ENCODE data around the gene FOXO6.
A peak's percentile ranks its signal among the peaks of the same experiment; 100 is the strongest.

Gene FOXO6

GRCh38 chr1:41360786-41361494 is at the start of gene FOXO6:
Gene FOXO6, plus strand, starts transcription at chr1:41361434.
- H3K27me3 ChIP-seq (ENCODE audit: low read depth): no peaks in the 10 kb centered on the region
- peaks cover 15% of the 10 kb centered on the region for H3K4me1 ChIP-seq
- peak; percentile 90 to 98 for DNase-seq (ENCODE audit: low spot score in 2 of 2)
- no peaks in the 10 kb centered on the region for H3K9me3 ChIP-seq
- H3K4me3 ChIP-seq: peak within 1 kb of the TSS; percentile 36
- in situ Hi-C loops (cut with MboI; ENCODE audit: low sequenced_read_pairs): no loop called here
- no peaks in the 10 kb centered on the region for H3K36me3 ChIP-seq (replicated peaks)

DNA sequence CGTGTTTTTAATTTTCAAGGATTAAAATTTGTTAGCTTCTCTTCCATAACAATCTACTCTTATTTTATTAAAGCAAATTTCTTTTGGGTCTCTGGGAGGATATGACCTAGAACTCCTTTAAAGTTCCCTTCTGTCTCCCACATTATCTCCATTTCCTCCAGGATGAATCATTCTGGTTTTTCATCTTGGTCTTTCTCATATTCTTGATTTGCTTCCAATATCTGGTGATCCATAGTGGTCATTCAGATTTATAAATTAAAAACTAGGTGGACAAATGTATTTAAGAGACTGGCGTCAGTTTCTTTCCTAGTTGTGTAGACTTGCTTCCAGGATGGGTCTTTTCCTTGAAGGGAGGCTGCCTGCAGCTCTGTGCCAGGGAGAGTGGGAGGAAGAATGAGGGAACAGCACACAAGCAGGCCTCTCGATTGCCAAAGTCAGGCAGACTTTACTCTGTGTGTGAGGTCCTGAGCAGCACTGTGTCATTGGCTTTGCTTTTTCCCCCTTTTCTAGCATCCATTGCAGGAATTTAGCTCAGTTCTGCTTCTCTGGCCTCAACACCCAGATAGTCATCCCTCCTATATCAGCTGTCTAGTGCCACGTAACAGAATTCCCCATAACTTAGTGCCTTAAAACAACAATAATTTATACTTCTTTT is 48.1 kb upstream of the FOXO6 start:
- DNase-seq (ENCODE audit: low spot score in 2 of 2): no peak
- in situ Hi-C loops (cut with MboI; ENCODE audit: low sequenced_read_pairs): no loop called here
- H3K9me3 ChIP-seq: no peaks in the 10 kb centered on the region; the same call in none of the 2 replicates
- H3K4me1 ChIP-seq: peaks cover 17% of the 10 kb centered on the region
- no peak overlapping the region for H3K4me3 ChIP-seq
- H3K36me3 ChIP-seq (replicated peaks): no peaks in the 10 kb centered on the region
- no peaks in the 10 kb centered on the region for H3K27me3 ChIP-seq (ENCODE audit: low read depth)

GRCh38 chr1:41313661-41314131 is 47.5 kb upstream of the FOXO6 start:
- peak in 1 of 2 experiments; percentile 65 for DNase-seq (ENCODE audit: low spot score in 2 of 2)
- no peaks in the 10 kb centered on the region for H3K27me3 ChIP-seq (ENCODE audit: low read depth)
- in situ Hi-C loops (cut with MboI; ENCODE audit: low sequenced_read_pairs): no loop called here
- H3K4me1 ChIP-seq: peaks cover 17% of the 10 kb centered on the region
- H3K36me3 ChIP-seq (replicated peaks): no peaks in the 10 kb centered on the region
- H3K9me3 ChIP-seq: no peaks in the 10 kb centered on the region
- no peak overlapping the region for H3K4me3 ChIP-seq

DNA sequence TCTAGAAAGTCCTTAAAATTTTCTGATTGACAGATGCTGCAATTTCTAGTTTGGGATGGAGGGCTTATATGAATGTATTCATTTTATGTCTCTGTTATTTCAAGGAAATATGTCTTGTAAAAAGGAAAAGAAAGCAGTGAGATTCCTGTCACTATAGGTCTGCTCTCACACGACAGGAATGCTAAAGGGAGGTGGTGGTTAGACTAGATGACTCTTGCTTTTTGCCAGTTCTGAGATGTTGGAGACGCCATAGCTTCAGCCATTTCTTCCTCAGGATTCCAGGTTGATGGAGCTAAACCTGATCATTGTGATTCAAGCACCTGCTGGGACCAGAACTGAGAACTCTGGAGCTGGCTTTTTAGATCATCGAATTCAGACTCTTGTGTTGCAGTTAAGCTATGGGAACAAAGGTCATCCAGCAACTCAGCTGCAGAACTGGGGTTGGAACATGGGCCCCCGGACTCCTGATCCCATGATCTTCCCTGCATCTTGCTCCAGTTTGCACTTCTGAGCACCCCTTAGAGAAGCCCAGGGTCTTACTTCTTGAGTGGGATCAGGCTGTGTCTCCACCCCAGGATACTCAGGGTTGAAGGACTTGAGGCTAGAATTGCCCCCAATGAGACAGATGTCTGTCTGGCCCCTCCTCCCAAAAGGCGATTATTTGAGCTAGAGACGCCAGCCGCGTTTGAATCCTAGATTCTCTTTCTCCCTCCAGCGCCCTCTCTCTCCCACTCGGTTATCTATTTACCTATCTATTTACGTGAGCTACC is 46.7 kb upstream of the FOXO6 start:
- in situ Hi-C loops (cut with MboI; ENCODE audit: low sequenced_read_pairs): no loop called here
- no peak for DNase-seq (ENCODE audit: low spot score in 2 of 2)
- Histone ChIP-seq H3K9me3 (no peaks in the 10 kb centered on the region), H3K4me1 (peaks cover 17% of the 10 kb centered on the region), H3K27me3 (ENCODE audit: low read depth) (no peaks in the 10 kb centered on the region), H3K4me3 (no peak overlapping the region), H3K36me3 (replicated peaks) (no peaks in the 10 kb centered on the region)

GRCh38 chr1:41315146-41315822 is 46.0 kb upstream of the FOXO6 start:
- Histone ChIP-seq H3K9me3 (no peaks in the 10 kb centered on the region), H3K27me3 (ENCODE audit: low read depth) (no peaks in the 10 kb centered on the region), H3K4me1 (peaks cover 17% of the 10 kb centered on the region), H3K4me3 (no peak overlapping the region), H3K36me3 (replicated peaks) (no peaks in the 10 kb centered on the region)
- in situ Hi-C loops (cut with MboI; ENCODE audit: low sequenced_read_pairs): no loop called here
- DNase-seq (ENCODE audit: low spot score in 2 of 2): peak; percentile 72 to 95

DNA sequence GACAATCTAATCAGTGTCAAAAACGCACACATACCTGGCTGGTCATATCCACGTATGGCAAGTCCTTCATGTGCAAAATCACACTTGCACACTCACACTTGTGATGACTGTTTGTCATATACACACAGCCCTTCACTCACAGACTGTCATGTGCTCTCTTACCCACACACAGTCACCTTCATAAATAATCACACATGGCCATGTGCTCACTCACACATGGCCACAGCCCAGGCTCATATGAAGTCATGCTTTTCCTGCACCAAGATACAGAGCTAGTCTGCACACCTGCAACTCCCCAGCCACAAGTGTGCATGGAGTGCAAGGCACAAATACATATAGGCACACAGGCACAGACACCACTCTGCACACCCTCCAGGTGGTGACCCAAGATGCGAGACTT is 45.4 kb upstream of the FOXO6 start:
- Histone ChIP-seq H3K9me3 (no peaks in the 10 kb centered on the region), H3K36me3 (replicated peaks) (no peaks in the 10 kb centered on the region), H3K4me3 (no peak overlapping the region), H3K4me1 (peaks cover 17% of the 10 kb centered on the region), H3K27me3 (ENCODE audit: low read depth) (no peaks in the 10 kb centered on the region)
- in situ Hi-C loops (cut with MboI; ENCODE audit: low sequenced_read_pairs): no loop called here
- DNase-seq (ENCODE audit: low spot score in 2 of 2): no peak

DNA sequence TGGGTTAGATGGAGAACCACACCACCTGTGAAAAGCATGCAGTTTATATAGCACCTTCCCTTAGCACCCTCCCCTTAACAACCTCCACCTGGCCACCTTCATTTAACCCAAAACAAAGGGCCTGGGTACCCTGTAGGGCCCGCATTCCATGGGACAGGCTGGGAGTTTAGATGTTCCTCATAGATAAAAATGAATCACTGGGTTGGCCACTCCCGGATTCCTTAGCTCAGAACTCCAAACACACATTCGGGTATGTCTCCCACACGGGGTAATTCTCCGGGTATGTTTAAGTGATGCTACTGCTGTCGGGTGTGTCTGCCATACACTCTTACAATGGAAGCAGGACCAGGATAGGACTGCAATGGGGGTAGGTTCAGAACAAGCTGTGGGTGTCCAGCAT is 43.9 kb upstream of the FOXO6 start:
- Histone ChIP-seq H3K9me3 (no peaks in the 10 kb centered on the region), H3K27me3 (ENCODE audit: low read depth) (no peaks in the 10 kb centered on the region), H3K36me3 (replicated peaks) (no peaks in the 10 kb centered on the region), H3K4me3 (no peak overlapping the region), H3K4me1 (peaks cover 17% of the 10 kb centered on the region)
- in situ Hi-C loops (cut with MboI; ENCODE audit: low sequenced_read_pairs): no loop called here
- no peak for DNase-seq (ENCODE audit: low spot score in 2 of 2)

DNA sequence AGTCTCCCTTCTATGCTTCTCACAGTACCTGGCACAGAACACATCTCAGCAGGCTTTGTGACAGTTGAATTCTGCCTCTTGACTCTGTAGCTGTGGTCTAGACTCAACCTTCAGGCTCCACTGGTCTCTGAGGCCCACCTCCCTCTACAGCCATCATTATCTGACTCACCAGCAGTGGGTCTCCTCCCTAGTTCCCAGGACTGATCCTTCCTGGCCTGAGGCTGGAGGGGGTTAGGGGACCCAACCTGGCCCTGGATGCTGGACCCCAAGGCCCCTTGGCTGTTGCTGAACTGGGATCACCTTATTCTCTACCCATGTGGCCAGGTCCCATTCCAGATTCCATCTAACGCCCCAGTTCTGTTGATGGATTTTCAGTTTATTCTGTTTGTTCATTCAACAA is 43.1 kb upstream of the FOXO6 start:
- Histone ChIP-seq H3K4me1 (peaks cover 17% of the 10 kb centered on the region), H3K27me3 (ENCODE audit: low read depth) (no peaks in the 10 kb centered on the region), H3K9me3 (no peaks in the 10 kb centered on the region), H3K4me3 (no peak overlapping the region), H3K36me3 (replicated peaks) (no peaks in the 10 kb centered on the region)
- in situ Hi-C loops (cut with MboI; ENCODE audit: low sequenced_read_pairs): no loop called here
- DNase-seq (ENCODE audit: low spot score in 2 of 2): no peak

DNA sequence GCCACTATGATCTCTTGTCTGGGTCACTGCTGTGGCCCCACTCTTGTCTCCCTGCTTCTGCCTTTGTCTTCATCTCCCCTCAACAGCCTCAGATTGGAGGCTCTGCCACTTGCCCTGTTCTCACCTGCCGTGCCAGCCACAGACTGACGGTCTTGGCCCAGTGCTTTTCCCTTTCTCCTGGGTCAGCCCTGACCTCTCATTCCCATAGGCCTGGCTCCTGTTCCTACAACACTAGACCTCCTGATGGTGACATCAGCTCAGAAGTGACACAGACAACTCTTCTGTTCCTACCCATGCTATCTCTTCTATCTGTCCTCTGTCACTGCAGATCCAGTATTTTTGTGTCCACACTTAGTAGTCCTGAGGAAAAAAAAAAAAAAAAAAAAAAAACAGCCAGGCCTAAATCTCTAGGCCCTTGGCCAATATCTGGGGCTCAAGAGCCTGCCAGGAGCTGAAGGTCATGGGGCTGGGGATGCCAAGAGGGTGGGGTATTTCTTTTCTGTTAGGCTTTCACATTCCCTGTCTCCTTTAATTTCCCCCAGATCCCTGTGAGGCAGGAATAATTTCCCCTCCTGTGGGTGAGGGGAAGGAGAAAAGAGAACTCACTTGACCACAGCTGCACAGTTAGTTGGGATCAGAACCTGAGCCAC is 42.0 kb upstream of the FOXO6 start:
- DNase-seq (ENCODE audit: low spot score in 2 of 2): no peak
- Histone ChIP-seq H3K4me1 (peaks cover 16% of the 10 kb centered on the region), H3K9me3 (no peaks in the 10 kb centered on the region), H3K27me3 (ENCODE audit: low read depth) (no peaks in the 10 kb centered on the region), H3K4me3 (no peak overlapping the region), H3K36me3 (replicated peaks) (no peaks in the 10 kb centered on the region)
- in situ Hi-C loops (cut with MboI; ENCODE audit: low sequenced_read_pairs): no loop called here

- Histone ChIP-seq H3K4me1 (peaks cover 9% of the 10 kb centered on the region), H3K27me3 (ENCODE audit: low read depth) (no peaks in the 10 kb centered on the region; the same call in 1 of the 2 replicates), H3K4me3 (no peak overlapping the region), H3K36me3 (replicated peaks) (no peaks in the 10 kb centered on the region), H3K9me3 (no peaks in the 10 kb centered on the region)
- no peak for DNase-seq (ENCODE audit: low spot score in 2 of 2)
- in situ Hi-C loops (cut with MboI; ENCODE audit: low sequenced_read_pairs): no loop called here
These were observed 41.2 kb upstream of the FOXO6 start for GRCh38 chr1:41319807-41320711.

- Histone ChIP-seq H3K9me3 (no peaks in the 10 kb centered on the region), H3K27me3 (ENCODE audit: low read depth) (no peaks in the 10 kb centered on the region; the same call in 1 of the 2 replicates), H3K4me1 (peaks cover 1% of the 10 kb centered on the region; the same call in 1 of the 2 replicates), H3K4me3 (no peak overlapping the region), H3K36me3 (replicated peaks) (no peaks in the 10 kb centered on the region)
- in situ Hi-C loops (cut with MboI; ENCODE audit: low sequenced_read_pairs): no loop called here
- no peak for DNase-seq (ENCODE audit: low spot score in 2 of 2)
These were observed 40.1 kb upstream of the FOXO6 start for GRCh38 chr1:41320895-41321676.
